Liver (tissue), 9 donors: ENCODE data around the gene PLCB1. TPM values are rescaled to one million over a fixed set of nuclear protein-coding genes. Genes with fewer than 3 reads are reported as not detected.

Source experiments
- DNase-seq: peaks from one replicate; pipeline ENCODE4 v3.0.0-alpha.2; 2017; ENCODE audit warnings: low spot score
- H3K27ac ChIP-seq, 2 donors: one replicate each; pipeline ENCODE4 v1.7.0; 2013; ENCODE audit warnings: inconsistent platforms in 2 of 2, low read length in 2 of 2, control low read depth in 1 of 2, low read depth in 1 of 2, mild to moderate bottlenecking in 1 of 2
- H3K27me3 ChIP-seq, 4 donors: one replicate each; pipeline versions ENCODE4 v1.6.1 to v1.7.0; 2013; ENCODE audit warnings: low read length in 3 of 4, inconsistent platforms in 1 of 4, mild to moderate bottlenecking in 1 of 4, moderate library complexity in 1 of 4; ENCODE audit not compliant: control insufficient read depth in 4 of 4, insufficient read depth in 4 of 4
- H3K36me3 ChIP-seq, 4 donors: one replicate each; pipeline versions ENCODE4 v1.6.1 to v1.7.0; 2013; ENCODE audit warnings: low read length in 3 of 4, mild to moderate bottlenecking in 3 of 4, low read depth in 1 of 4, moderate library complexity in 1 of 4; ENCODE audit not compliant: control insufficient read depth in 4 of 4, insufficient read depth in 3 of 4
- H3K4me1 ChIP-seq, 4 donors: one replicate each; pipeline versions ENCODE4 v1.6.1 to v1.7.0; 2013; ENCODE audit warnings: low read length in 3 of 4, mild to moderate bottlenecking in 3 of 4, moderate library complexity in 1 of 4; ENCODE audit not compliant: control insufficient read depth in 4 of 4, insufficient read depth in 4 of 4
- H3K4me3 ChIP-seq, 3 donors: one replicate each; pipeline versions ENCODE4 v1.6.1 to v1.7.0; 2013; ENCODE audit warnings: low read length in 3 of 3, control low read depth in 1 of 3, low read depth in 1 of 3, mild to moderate bottlenecking in 1 of 3
- H3K9ac ChIP-seq, 2 donors: one replicate each; pipeline ENCODE4 v1.7.0; 2013; ENCODE audit warnings: low read length in 2 of 2, mild to moderate bottlenecking in 2 of 2, moderate library complexity in 2 of 2, control low read depth in 1 of 2, low read depth in 1 of 2
- H3K9me3 ChIP-seq, 4 donors: one replicate each; pipeline versions ENCODE4 v1.6.1 to v1.7.0; 2013; ENCODE audit warnings: low read length in 3 of 4; ENCODE audit not compliant: control insufficient read depth in 4 of 4
- EGR1 ChIP-seq, 2 donors: IDR thresholded peaks; 2 replicates each; pipeline ENCODE4 v1.6.1; 2016 to 2018; ENCODE audit warnings: antibody characterized with exemption in 2 of 2, low read depth in 2 of 2
- FOXA1 ChIP-seq: IDR thresholded peaks from 2 replicates; pipeline ENCODE4 v1.6.1; 2016; ENCODE audit warnings: antibody characterized with exemption
- FOXA2 ChIP-seq: IDR thresholded peaks from 2 replicates; pipeline ENCODE4 v1.6.1; 2016; ENCODE audit warnings: antibody characterized with exemption
- GABPA ChIP-seq, 2 donors: IDR thresholded peaks in 1 of 2; conservative IDR thresholded peaks in 1 of 2; 2 replicates each; pipeline ENCODE4 v1.6.1; 2016; ENCODE audit warnings: antibody characterized with exemption in 2 of 2, mild to moderate bottlenecking in 1 of 2, moderate library complexity in 1 of 2
- HNF4A ChIP-seq, 2 donors: conservative IDR thresholded peaks; 2 replicates each; pipeline ENCODE4 v1.6.1; 2016; ENCODE audit warnings: antibody characterized with exemption in 2 of 2, mild to moderate bottlenecking in 2 of 2
- HNF4G ChIP-seq: IDR thresholded peaks from 2 replicates; pipeline ENCODE4 v1.6.1; 2016; ENCODE audit warnings: antibody characterized with exemption
- JUND ChIP-seq, 2 donors: IDR thresholded peaks; 2 replicates each; pipeline ENCODE4 v1.6.1; 2016; ENCODE audit warnings: antibody characterized with exemption in 2 of 2
- MAX ChIP-seq: IDR thresholded peaks from 2 replicates; pipeline ENCODE4 v1.6.1; 2016; ENCODE audit warnings: antibody characterized with exemption
- NR2F2 ChIP-seq: IDR thresholded peaks from 2 replicates; pipeline ENCODE4 v1.6.1; 2016; ENCODE audit warnings: antibody characterized with exemption
- RAD21 ChIP-seq, 2 donors: IDR thresholded peaks; 2 replicates each; pipeline ENCODE4 v1.6.1; 2016; ENCODE audit warnings: antibody characterized with exemption in 2 of 2, mild to moderate bottlenecking in 2 of 2
- REST ChIP-seq: IDR thresholded peaks from 2 replicates; pipeline ENCODE4 v1.6.1; 2016; ENCODE audit warnings: antibody characterized with exemption, mild to moderate bottlenecking
- RXRA ChIP-seq, 2 donors: IDR thresholded peaks; 2 replicates each; pipeline ENCODE4 v1.6.1; 2017 to 2018; ENCODE audit warnings: antibody characterized with exemption in 2 of 2, mild to moderate bottlenecking in 1 of 2
- SP1 ChIP-seq: IDR thresholded peaks from 2 replicates; pipeline ENCODE4 v1.6.1; 2018; ENCODE audit warnings: antibody characterized with exemption, mild to moderate bottlenecking
- TAF1 ChIP-seq: conservative IDR thresholded peaks from 2 replicates; pipeline ENCODE4 v1.6.1; 2016; ENCODE audit warnings: antibody characterized with exemption, mild to moderate bottlenecking
- YY1 ChIP-seq: IDR thresholded peaks from 2 replicates; pipeline ENCODE4 v1.6.1; 2016; ENCODE audit warnings: antibody characterized with exemption, mild to moderate bottlenecking
- ZBTB33 ChIP-seq: IDR thresholded peaks from 2 replicates; pipeline ENCODE4 v1.6.1; 2016; ENCODE audit warnings: antibody characterized with exemption
- WGBS: extraction: QIAGEN DNeasy Blood & Tissue Kit; methylation state at CpG from one replicate; pipeline ENCODE4 v1.1.7; 2013; 5-methylcytosine and 5-hydroxymethylcytosine counted together
- polyA plus RNA-seq, 2 donors: library from polyadenylated mRNA; stranded (reverse) in 1 of 2; unstranded in 1 of 2; fragments of 200-250 nt in 1 of 2; fragments of >200 nt in 1 of 2; fragmentation: Nextera tagmentation in 1 of 2; extraction: Ambion mirVana in 1 of 2; gene quantifications; one replicate each; pipeline versions ENCODE4 v1.2.1 to v1.2.3, GENCODE V29; 2013 to 2015
- total RNA-seq, 2 donors: library from RNA; depleted of rRNA; stranded (reverse); fragments of >200 nt; gene quantifications; one replicate each; pipeline ENCODE4 v1.2.3, GENCODE V29; 2014
- TF ChIP-seq, protein P1 (sequence below): IDR thresholded peaks from 2 replicates; pipeline ENCODE4 v1.6.1; 2016; ENCODE audit warnings: antibody characterized with exemption
- TF ChIP-seq, protein P2 (sequence below): fragments of 150-350 bp; IDR thresholded peaks from 2 replicates; pipeline ENCODE4 v1.5.1; 2017; ENCODE audit warnings: improper control_type of control experiment, low read depth, low read length; ENCODE audit not compliant: missing input control
- donor health status: healthy.
- donor health status: healthy.
- donor health status: healthy.
- donor health status: healthy.
- donor health status: healthy.

PLCB1 gene
- total and polyA plus RNA-seq, 4 donors: 3.7 to 13.5 (median 5.9) TPM

GRCh38 chr20:8234580-8234979 lies 102.5 kb downstream of the PLCB1 start (continued):
- TF ChIP-seq ZBTB33: no peak
- TF ChIP-seq RAD21 (IDR thresholded peaks at IDR 0.05): no peak

- H3K4me1 ChIP-seq: no peaks in the 10 kb centered on the region
- no peak for TF ChIP-seq SP1
- no peak for TF ChIP-seq FOXA1
- no peak for TF ChIP-seq GABPA (IDR thresholded peaks at IDR 0.05 in 1 of 2, conservative IDR thresholded peaks at IDR 0.05 in 1 of 2)
- TF ChIP-seq HNF4A (conservative IDR thresholded peaks at IDR 0.05): no peak
- no peak for TF ChIP-seq JUND (IDR thresholded peaks at IDR 0.05)
- TF ChIP-seq, protein P1, sequence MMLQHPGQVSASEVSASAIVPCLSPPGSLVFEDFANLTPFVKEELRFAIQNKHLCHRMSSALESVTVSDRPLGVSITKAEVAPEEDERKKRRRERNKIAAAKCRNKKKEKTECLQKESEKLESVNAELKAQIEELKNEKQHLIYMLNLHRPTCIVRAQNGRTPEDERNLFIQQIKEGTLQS: no peak
- TF ChIP-seq MAX: no peak
- TF ChIP-seq ZBTB33: no peak
- no peak for TF ChIP-seq YY1
- TF ChIP-seq EGR1 (IDR thresholded peaks at IDR 0.05; ENCODE audit: low read depth in 2 of 2): no peak
- no peak for TF ChIP-seq NR2F2
- TF ChIP-seq REST: no peak
- no peak for TF ChIP-seq RAD21 (IDR thresholded peaks at IDR 0.05)
- TF ChIP-seq RXRA (IDR thresholded peaks at IDR 0.05): no peak
- TF ChIP-seq, protein P2, sequence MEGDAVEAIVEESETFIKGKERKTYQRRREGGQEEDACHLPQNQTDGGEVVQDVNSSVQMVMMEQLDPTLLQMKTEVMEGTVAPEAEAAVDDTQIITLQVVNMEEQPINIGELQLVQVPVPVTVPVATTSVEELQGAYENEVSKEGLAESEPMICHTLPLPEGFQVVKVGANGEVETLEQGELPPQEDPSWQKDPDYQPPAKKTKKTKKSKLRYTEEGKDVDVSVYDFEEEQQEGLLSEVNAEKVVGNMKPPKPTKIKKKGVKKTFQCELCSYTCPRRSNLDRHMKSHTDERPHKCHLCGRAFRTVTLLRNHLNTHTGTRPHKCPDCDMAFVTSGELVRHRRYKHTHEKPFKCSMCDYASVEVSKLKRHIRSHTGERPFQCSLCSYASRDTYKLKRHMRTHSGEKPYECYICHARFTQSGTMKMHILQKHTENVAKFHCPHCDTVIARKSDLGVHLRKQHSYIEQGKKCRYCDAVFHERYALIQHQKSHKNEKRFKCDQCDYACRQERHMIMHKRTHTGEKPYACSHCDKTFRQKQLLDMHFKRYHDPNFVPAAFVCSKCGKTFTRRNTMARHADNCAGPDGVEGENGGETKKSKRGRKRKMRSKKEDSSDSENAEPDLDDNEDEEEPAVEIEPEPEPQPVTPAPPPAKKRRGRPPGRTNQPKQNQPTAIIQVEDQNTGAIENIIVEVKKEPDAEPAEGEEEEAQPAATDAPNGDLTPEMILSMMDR: no peak
- no peak for TF ChIP-seq FOXA2
- TF ChIP-seq TAF1: no peak
- no peak for TF ChIP-seq HNF4G
- WGBS: 87% methylated on average over 2 of the region's 2 CpGs
These were observed 110.0 kb downstream of the PLCB1 start for GRCh38 chr20:8242066-8242465.

More at GRCh38 chr20:8242066-8242465, 110.0 kb downstream of the PLCB1 start:
- DNase-seq: no peak
- Histone ChIP-seq H3K36me3 (no peaks in the 10 kb centered on the region), H3K9me3 (no peaks in the 10 kb centered on the region), H3K27ac (no peak overlapping the region), H3K9ac (no peak overlapping the region), H3K27me3 (no peaks in the 10 kb centered on the region), H3K4me3 (no peak overlapping the region)
